Measurements from ENCODE around the gene OR6K3. TPM values are rescaled to one million over a fixed set of nuclear protein-coding genes. Genes with fewer than 3 reads are reported as not detected.
"Not testable (repeated sequence)": the region's sequence is repeated elsewhere in the genome, so short reads cannot be mapped to it uniquely, and the experiment has no call there.

Gene OR6K3
- total RNA-seq, 1 donor from 2014 or later: not detected

GRCh38 chr1:158689110-158689509, 31.4 kb downstream of the OR6K3 start:
- DNase-seq (ENCODE audit: missing footprints): no peak
- intact Hi-C loops (cut with DNase I): no loop called here
- no peak for ATAC-seq

GRCh38 chr1:158688343-158688742, 32.2 kb downstream of the OR6K3 start:
- ATAC-seq; intact Hi-C loops (cut with DNase I); DNase-seq (ENCODE audit: missing footprints): not testable (repeated sequence)

GRCh38 chr1:158687037-158687436, 33.5 kb downstream of the OR6K3 start:
- ATAC-seq (no peak), DNase-seq (ENCODE audit: missing footprints) (no peak)
- intact Hi-C loops (cut with DNase I): no loop called here

- no peak for DNase-seq (ENCODE audit: missing footprints)
- intact Hi-C loops (cut with DNase I): no loop called here
- no peak for ATAC-seq
Observed at GRCh38 chr1:158686111-158687009, 34.2 kb downstream of the OR6K3 start, which contains the start of gene SPTA1. TSS of gene SPTA1 (minus strand) at chr1:158686715. CDS start at chr1:158686517, 198 bp downstream.

GRCh38 chr1:158685085-158685484, 35.4 kb downstream of the OR6K3 start:
- intact Hi-C loops (cut with DNase I): no loop called here
- DNase-seq (ENCODE audit: missing footprints) (no peak), ATAC-seq (no peak)

GRCh38 chr1:158681606-158682005, 38.9 kb downstream of the OR6K3 start:
- no peak for DNase-seq (ENCODE audit: missing footprints)
- intact Hi-C loops (cut with DNase I): no loop called here
- no peak for ATAC-seq

- intact Hi-C loops (cut with DNase I): no loop called here
- DNase-seq (ENCODE audit: missing footprints) (no peak), ATAC-seq (no peak)
Observed at GRCh38 chr1:158679289-158679688, 41.2 kb downstream of the OR6K3 start.

GRCh38 chr1:158675563-158676323, 44.8 kb downstream of the OR6K3 start:
- intact Hi-C loops (cut with DNase I): no loop called here
- ATAC-seq (no peak), DNase-seq (ENCODE audit: missing footprints) (no peak)

- DNase-seq (ENCODE audit: missing footprints) (no peak), ATAC-seq (no peak)
- intact Hi-C loops (cut with DNase I): no loop called here
Observed at GRCh38 chr1:158674302-158674701, 46.2 kb downstream of the OR6K3 start.

Other genes with a start within 250 kb of the OR6K3 start
- not detected for gene OR10R2, start 248.5 kb downstream of the OR6K3 start, total RNA-seq
- not detected for gene OR6Y1, start 166.3 kb downstream of the OR6K3 start, total RNA-seq
- not detected for gene OR6P1, start 150.1 kb downstream of the OR6K3 start, total RNA-seq
- gene OR10X1, start 140.8 kb downstream of the OR6K3 start, total RNA-seq: not detected
- not detected for gene OR10Z1, start 115.5 kb downstream of the OR6K3 start, total RNA-seq
- 0.08 TPM for gene SPTA1, start 34.0 kb downstream of the OR6K3 start, total RNA-seq
- not detected for gene OR6K2, start 20.1 kb downstream of the OR6K3 start, total RNA-seq
- gene OR6K6, start 34.0 kb upstream of the OR6K3 start, total RNA-seq: not detected
- not detected for gene OR6N1, start 51.5 kb upstream of the OR6K3 start, total RNA-seq
- not detected for gene OR6N2, start 60.5 kb upstream of the OR6K3 start, total RNA-seq
- 4.9 TPM for gene MNDA, start 110.6 kb upstream of the OR6K3 start, total RNA-seq
- gene PYHIN1, start 210.8 kb upstream of the OR6K3 start, total RNA-seq: 0.32 TPM